ENCODE data around the gene EXT2.

The EXT2 gene

DNA sequence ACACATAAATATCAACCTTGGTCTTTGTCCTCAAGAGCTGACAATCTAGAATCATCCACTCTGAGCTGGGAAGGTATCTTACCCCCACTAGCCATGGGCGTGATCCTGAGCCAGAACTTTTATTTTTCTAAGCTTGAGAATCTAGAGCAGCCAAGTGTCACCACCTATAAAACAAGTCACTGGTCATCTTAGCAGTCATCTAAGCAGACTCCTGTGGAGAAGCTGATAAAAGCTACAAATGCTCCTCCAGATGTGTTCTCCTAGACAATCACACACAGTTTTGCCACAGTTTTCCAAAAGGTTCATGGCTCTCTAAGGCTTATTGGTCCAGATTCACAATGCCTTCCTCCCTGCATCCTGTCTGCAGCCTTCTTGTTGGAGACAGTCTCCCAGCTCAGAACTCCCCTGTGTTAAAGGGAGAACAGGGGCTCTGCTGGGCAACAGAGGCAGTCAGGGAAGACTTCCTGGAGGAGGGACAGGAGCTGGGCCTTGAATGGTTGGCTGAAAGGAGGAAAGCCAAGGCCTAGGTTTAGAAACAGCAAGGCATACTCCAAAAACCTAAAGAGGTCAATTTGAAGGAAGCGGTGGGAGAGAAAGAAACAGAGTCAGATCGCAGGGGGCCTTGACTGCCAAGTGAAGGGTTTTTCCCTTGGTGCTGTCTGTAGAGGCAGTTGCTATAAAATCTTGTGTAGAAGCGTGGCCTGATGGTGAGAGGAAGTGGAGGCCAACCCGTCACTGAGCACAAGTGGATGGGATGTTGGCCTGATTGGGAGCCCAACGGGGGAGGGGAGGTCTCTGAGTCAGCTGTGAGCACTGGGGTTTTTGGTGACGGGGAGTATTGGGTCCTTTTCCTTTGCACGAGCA lies 172.5 kb downstream of the EXT2 start:
- no peak overlapping the region for H3K4me3 ChIP-seq (IDR thresholded peaks at IDR 0.05; ENCODE audit: insufficient read depth, low read depth, low read length)
- no peak overlapping the region for H2AFZ ChIP-seq (ENCODE audit: low read depth)
- H3K36me3 ChIP-seq (ENCODE audit: insufficient read depth) = no peaks in the 10 kb centered on the region
- no peak overlapping the region for H3K9ac ChIP-seq
- TF ChIP-seq CTCF (conservative IDR thresholded peaks at IDR 0.05; ENCODE audit: low read depth, low read length) = no peak
- H3K27ac ChIP-seq = no peak overlapping the region
- H3K4me1 ChIP-seq (ENCODE audit: low read depth, poor library complexity, severe bottlenecking) = no peaks in the 10 kb centered on the region
- H3K27me3 ChIP-seq (ENCODE audit: insufficient read depth, low read depth) = no peaks in the 10 kb centered on the region
- no peaks in the 10 kb centered on the region for H4K20me1 ChIP-seq (ENCODE audit: insufficient read depth)
- no peak overlapping the region for H3K4me2 ChIP-seq
- H3K79me2 ChIP-seq (ENCODE audit: insufficient read depth, low read depth) = no peaks in the 10 kb centered on the region

DNA sequence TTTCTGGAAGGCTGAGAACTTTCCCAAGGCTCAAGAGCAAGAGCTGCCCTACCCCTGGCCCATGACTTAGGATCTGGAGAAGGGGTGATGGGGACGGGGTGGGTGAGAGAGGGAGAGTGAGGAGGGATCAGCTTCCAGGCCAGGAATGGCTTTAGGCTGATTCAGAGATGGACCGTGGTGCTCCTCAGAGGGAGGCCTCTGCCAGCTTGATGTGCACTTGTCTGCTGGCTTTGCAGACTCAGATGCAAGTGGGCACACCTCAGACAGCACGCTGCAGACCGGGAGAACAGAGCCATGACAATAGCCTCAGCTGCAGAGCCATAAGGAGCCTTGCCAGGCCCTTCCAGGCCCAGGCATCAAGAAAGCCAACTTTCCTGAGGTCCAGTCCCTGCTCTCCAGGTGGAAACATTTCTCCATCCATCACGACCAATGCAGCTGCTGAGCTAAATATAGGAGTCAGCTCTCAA lies 173.2 kb downstream of the EXT2 start:
- Histone ChIP-seq H3K36me3 (ENCODE audit: insufficient read depth) (no peaks in the 10 kb centered on the region), H2AFZ (ENCODE audit: low read depth) (no peak overlapping the region), H3K4me3 (IDR thresholded peaks at IDR 0.05; ENCODE audit: insufficient read depth, low read depth, low read length) (no peak overlapping the region), H3K4me1 (ENCODE audit: low read depth, poor library complexity, severe bottlenecking) (no peaks in the 10 kb centered on the region), H3K9ac (no peak overlapping the region), H3K79me2 (ENCODE audit: insufficient read depth, low read depth) (no peaks in the 10 kb centered on the region), H3K27ac (no peak overlapping the region), H3K4me2 (no peak overlapping the region), H3K27me3 (ENCODE audit: insufficient read depth, low read depth) (no peaks in the 10 kb centered on the region), H4K20me1 (ENCODE audit: insufficient read depth) (no peaks in the 10 kb centered on the region)
- no peak for TF ChIP-seq CTCF (conservative IDR thresholded peaks at IDR 0.05; ENCODE audit: low read depth, low read length)

DNA sequence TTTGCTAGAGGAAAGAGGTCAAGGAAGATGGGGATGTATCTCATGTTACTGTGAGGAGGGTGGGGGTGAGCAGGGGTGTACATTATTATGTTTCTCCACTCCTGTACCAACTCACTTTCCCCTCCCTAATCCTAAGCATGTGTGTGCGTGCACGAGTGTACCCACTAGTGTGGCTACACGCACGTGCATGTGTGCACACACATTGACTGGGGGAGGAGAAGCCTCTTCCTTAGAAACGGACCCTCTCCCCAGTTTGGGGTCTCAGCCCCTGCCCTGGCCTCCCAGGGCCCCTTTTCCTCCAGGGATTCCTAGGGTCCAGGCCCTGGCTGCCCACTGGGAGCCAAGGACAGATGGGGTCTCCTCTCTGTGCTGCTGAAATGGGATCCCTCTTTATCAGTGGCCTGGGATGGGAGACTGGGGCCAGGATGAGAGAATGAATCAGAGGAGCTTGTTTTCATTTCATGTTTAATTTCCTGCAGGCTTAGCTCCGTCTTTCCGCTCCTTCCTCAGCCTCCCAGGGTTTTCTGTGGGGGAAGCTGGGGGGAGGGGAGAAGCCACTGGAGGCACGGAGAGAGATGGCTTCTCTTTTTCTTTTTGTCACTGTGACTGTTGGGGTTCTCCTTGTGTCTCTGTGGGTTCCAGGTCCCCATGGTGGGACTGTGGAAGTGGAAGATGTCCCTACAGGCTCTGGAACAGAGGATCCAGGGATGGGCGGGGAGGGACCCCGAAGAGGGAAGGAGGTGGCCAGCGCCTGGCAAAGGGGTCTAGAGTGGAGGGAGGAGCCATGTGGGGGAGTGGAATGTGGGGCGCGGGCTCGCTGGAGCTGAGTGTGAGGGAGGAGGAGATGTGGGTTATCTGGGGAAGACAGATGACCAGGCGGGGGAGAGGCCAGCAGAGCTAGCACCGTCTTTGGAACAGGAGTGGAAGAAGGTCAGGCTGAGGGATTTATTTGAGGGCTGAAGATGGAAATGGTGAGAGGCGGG lies 174.2 kb downstream of the EXT2 start:
- no peak overlapping the region for H2AFZ ChIP-seq (ENCODE audit: low read depth)
- H4K20me1 ChIP-seq (ENCODE audit: insufficient read depth) = no peaks in the 10 kb centered on the region
- H3K4me2 ChIP-seq = no peak overlapping the region
- H3K27me3 ChIP-seq (ENCODE audit: insufficient read depth, low read depth) = no peaks in the 10 kb centered on the region
- no peaks in the 10 kb centered on the region for H3K79me2 ChIP-seq (ENCODE audit: insufficient read depth, low read depth)
- no peaks in the 10 kb centered on the region for H3K36me3 ChIP-seq (ENCODE audit: insufficient read depth)
- no peaks in the 10 kb centered on the region for H3K4me1 ChIP-seq (ENCODE audit: low read depth, poor library complexity, severe bottlenecking)
- no peak overlapping the region for H3K9ac ChIP-seq
- TF ChIP-seq CTCF (conservative IDR thresholded peaks at IDR 0.05; ENCODE audit: low read depth, low read length) = no peak
- H3K27ac ChIP-seq = no peak overlapping the region
- H3K4me3 ChIP-seq (IDR thresholded peaks at IDR 0.05; ENCODE audit: insufficient read depth, low read depth, low read length) = no peak overlapping the region

DNA sequence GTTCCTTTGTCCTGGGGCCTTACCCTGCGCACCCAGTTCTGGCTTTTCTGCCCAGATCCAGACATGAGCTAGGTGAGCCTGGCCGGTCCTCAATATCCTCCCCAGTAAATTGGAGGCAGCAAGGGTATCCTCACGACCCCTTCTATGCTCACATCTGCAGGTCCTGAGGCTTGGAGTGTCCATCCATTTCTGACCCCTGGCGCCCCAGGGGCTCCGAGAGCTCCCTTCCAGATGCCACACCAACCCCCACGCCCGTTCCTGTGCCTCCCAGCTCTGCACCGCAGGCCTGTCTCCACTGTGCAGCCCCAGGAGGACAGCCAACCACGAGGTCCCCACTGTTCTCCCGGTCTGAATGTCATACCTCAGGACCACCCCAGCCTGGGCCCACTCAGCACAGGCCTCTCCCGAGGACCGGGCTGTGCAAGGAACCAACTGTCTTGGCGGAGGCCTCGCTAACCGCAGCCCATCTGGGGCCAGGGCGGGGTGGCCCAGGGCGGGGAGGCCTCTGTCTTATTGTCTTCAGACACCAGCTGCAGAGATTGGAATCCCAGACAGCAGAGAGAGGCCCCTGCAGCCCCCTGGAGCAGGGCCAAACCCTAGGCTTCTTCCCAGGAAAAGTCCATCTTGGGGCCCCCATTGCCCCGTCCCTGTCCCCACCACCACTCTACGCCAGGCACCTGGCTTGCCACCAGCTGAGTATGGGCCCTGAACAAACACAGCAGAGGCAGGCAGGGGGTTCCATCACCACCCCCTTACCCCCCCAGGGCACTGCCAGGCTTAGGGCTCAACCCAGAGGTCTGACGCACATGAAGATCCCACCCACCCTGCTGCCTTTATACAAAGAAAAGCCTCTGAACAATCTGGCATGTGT lies 175.2 kb downstream of the EXT2 start:
- H3K27ac ChIP-seq = no peak overlapping the region
- TF ChIP-seq CTCF (conservative IDR thresholded peaks at IDR 0.05; ENCODE audit: low read depth, low read length) = no peak
- no peak overlapping the region for H3K4me3 ChIP-seq (IDR thresholded peaks at IDR 0.05; ENCODE audit: insufficient read depth, low read depth, low read length)
- H2AFZ ChIP-seq (ENCODE audit: low read depth) = no peak overlapping the region
- H3K36me3 ChIP-seq (ENCODE audit: insufficient read depth) = no peaks in the 10 kb centered on the region
- H3K4me1 ChIP-seq (ENCODE audit: low read depth, poor library complexity, severe bottlenecking) = no peaks in the 10 kb centered on the region
- no peak overlapping the region for H3K9ac ChIP-seq
- no peaks in the 10 kb centered on the region for H3K79me2 ChIP-seq (ENCODE audit: insufficient read depth, low read depth)
- no peak overlapping the region for H3K4me2 ChIP-seq
- no peaks in the 10 kb centered on the region for H3K27me3 ChIP-seq (ENCODE audit: insufficient read depth, low read depth)
- H4K20me1 ChIP-seq (ENCODE audit: insufficient read depth) = no peaks in the 10 kb centered on the region

All from KMS-11 (cell line).